Activated T-cell treated with anti-CD3 and anti-CD28 coated beads for 1 hour (primary cell): ENCODE measurements around the gene MST1.
"Not testable (repeated sequence)": the region's sequence is repeated elsewhere in the genome, so short reads cannot be mapped to it uniquely, and the experiment has no call there.

Source experiments
- DNase-seq: peaks from one replicate; pipeline ENCODE4 v3.0.0-alpha.2; 2020; ENCODE audit warnings: low read depth

Gene MST1

DNA sequence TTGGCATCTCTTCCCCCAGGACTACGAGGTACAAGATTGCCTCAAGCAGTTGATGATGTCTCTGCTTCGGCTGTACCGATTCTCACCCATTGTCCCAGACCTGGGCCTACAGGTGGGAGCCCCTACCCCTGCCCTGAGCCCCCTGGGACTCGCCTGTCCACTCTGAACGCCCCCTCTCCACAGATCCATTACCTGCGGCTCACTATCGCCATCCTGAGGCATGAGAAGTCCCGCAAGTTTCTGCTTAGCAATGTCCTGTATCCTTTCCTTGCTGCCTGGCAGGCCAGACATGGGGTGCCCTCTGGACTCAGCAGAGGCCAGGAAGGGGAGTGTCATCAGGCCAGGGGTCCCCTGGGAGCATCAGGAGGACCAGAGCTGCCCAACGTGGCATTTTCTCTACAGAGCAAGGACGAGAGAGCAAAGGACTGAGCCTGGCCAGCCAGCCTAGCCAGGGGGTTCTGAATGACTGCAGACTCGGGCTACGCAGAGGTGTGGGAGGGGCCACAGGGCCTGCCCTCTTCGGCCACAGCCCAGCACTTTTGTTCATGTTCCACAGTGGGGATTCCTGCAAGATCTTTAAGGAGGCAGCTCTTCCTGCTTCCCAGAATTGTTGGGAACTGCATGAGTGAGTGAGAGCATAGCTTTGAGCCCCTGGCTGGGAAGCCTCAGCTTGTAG lies 11.3 kb upstream of the MST1 start:
- DNase-seq, result no peak

DNA sequence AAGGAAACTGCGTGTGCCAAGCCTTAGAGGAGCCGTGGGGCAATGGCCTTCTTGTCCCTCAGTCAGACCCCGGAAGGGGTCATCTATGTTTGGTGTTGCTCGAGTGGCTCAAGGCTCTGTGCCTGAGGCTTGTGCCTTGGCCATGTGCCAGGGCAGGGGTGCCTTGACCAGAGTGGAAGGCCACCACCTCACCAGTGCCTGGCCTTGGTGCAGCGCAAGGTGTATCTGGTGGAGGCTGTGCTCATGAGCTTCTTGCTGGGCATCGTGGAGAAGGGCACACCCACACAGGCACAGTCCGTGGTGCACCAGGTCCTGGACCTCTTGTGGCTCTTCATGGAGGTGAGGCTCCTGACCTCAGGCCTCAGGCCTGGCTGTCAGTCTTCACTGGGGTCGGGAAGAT lies 10.7 kb upstream of the MST1 start:
- DNase-seq, result no peak

DNA sequence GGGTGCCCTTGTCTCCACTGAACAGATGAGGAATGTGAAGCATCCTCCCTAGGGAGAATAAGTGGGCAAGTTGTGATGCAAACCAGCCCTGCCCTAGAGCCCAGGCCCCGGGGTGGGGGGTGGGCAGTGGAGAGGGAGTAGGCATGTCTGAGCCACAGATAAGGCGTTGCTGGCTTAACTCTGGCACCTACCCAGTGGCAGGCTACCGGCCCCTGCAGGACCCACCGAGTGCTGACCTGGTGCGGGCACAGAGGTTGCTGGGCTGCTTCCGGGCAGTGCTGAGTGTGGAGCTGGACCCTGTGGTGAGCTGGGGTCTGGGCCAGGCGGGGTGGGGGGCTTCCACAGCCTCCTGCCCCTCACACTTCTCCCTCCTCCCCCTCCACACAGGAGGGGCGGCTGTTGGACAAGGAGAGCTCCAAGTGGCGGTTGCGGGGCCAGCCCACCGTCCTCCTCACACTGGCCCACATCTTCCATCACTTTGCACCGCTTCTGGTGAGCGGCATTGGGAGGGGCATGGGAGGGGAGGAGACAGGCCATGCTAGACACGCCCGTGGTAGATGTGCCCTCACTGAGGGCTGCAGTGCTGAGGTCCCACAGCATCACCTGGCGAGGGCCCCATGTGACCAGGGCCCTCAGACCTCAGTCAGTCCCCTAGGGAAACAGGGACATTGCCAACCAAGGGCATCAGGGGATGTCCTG lies 10.2 kb upstream of the MST1 start:
- DNase-seq, result no peak

DNA sequence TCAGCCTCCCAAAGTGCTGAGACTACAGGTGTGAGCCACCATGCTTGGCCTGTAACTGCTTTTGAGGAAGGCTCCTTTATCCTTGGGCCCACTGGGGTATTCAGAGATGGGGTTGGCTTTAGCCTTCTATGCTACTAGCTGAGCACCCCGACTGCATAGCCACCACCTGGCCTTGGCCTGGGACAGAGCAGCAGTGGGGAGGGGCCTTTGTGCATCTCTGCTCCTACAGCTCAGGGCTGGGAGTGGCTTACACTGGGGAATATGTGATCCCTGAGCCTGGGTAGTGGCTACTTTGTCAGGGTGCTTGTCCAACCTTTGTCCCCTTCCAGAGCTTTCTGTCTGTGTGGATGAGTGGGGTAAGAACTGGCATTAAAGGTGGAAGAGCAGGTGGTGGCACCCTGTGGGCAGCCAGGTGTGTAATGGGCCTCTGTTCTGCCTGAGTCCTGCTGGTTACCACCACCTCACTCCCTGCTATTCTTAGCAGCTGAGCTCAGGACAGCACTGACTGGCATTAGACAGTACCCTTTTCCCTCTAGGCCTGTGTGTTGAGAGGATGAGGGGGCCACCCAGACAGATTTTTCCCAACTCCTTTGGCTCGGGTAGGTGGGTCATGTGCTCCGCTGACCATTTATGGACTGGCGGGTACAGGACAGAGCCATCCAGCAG lies 6.2 kb upstream of the MST1 start:
- not testable (repeated sequence) for DNase-seq

DNA sequence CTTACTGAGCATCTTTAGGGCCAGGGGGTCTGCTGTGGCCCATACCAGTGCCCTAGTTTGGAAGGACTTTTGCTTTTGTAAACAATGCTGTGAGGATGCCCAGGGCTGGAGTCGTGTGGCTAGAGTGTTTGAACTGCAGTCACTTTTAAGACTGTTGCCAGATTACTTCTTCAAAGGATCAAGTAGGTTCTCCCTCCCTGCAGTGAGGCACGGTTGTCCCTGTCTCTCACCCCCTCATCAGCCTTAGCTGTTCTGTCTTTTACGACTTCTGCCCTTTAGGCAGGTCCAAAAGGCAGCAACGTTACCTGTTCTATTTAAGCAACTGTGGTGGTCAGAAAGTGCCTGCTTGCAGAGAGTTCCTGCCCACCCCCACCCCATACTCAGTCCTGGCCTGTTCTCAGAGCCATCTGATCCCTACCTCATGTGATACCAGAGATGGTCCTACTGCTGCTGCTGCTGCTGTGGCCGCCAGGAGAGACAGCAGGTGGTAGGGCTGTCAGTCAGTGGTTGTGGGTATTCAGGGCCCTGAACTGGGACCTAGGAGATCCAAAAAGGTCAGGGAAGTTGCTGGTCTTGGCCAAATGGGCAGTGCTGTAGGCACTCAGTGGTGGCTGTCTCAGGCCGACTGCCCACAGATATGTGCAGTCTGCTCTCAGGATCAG lies 5.3 kb upstream of the MST1 start:
- not testable (repeated sequence) for DNase-seq

DNA sequence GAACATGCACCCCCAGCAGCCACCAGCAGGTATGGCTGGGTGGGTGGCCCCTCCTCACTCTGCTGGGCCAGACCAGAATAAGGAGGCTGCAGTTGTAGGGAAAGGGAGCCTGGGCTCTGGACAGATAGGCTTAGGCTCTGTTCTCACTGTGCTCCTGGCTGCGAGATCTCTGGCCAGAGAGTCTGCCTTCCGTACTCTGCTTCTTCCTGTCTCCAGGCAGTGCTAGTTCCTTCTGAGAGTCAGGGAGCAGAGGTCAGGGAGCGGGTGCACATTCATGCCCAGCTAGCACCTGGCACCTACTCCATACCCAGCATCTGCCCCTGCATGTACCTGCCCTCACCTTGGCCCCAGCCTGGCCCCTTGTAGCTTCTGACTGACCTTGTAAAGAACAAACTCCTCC lies 2.2 kb upstream of the MST1 start:
- not testable (repeated sequence) for DNase-seq

DNA sequence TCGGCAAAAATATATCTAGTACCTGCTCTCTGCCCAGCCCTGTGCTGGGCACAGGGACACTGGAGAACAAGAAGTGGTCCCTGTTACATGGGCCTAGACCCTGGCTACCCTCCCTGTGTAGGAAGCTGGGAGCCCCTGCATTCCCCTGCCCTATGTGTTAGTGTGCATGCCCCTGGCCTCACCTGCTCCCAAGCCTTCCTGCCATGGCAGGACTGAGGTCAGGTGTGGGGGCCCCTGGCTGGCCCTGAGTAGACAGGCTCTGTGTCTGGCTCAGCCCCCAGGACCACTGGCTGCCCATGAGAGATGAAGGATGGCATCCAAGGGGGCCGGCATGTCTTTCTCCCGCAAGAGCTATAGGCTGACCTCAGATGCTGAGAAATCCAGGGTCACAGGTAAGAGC lies 1.6 kb upstream of the MST1 start:
- not testable (repeated sequence) for DNase-seq

DNA sequence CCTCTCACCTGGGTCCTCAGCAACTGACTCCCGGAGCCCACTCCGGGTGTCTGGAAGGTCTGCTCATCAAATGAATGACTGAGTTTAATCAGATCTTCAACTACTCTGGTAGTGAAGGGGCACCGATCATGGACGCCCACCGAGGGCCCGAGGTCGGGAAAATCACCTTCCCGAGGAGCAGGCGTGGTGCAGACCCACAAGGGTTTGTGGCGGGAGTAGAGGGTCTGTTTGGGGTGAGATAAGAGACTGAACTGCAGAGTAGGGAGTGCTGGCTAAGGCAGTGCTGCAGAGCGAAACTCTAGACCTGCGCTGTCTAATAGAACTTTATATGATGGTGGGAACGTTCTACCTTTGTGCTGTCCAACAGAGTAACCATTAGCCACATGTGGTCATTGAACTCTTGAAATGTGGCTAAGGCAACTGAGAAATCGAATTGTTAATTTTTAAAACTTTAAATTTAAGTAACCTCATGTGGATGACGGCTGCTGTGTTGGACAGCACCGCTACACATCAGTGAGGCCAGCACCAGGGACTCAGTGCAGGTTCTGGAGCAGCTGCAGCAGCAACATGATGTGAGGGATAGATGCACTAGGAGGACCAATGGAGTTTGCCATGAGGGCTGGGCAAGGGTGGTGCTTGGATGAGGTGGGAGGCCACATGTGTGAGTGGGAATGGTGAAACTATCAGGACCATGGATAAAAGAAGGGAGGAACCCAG lies 792 bp upstream of the MST1 start:
- DNase-seq, result not testable (repeated sequence)

DNA sequence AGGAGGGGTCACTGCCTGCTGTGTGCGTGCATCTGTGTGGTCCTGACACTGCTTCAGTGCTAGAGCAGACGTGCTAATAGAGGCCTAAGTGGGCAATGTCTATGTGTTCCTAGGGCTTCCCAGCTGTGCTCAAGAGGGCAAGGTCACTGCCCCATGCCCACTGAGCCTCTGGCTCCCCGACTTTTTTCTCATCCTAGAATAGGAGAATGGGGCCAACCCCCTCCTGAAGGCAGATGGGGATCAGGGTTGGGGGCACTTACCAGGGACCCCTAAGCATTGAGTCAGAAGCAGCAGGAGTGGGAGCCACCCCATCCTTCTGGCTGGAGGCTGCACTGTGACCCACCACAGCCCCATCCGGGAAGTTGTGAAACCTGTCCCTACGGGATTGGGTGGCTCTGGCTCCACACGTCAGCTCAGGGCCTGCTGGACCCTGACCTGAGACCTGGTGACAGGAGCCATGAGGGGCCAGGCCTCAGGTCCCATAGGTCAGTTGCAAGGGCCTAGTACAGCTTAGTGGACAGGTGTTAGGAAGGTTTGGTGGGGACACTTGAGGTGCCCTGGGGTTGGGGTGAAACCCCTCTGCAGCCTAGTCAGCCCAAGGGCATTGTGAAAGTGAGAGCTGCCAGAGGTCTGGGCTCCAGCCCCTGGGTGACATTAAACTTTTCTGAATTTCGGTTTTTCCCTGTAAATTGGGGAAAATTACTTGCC lies 782 bp downstream of the MST1 start:
- not testable (repeated sequence) for DNase-seq

DNA sequence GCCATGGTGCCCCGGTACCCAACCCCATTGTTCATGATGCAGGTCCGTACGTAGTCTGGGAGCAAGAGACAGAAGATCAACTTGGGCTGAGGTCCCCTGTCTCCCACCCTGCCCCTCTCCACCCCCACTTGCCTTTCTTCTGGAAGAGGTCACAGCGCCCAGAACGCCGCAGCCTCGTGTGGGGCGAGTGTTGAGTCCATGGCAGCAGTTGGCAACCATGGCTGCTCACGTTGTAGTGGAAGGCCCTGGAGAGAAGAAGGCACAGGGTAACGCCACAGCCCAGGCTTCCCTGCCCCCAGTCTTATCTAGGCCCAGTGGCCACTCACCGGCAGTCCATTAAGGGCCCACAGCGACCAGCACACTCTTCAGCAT lies 1.9 kb downstream of the MST1 start:
- not testable (repeated sequence) for DNase-seq

DNA sequence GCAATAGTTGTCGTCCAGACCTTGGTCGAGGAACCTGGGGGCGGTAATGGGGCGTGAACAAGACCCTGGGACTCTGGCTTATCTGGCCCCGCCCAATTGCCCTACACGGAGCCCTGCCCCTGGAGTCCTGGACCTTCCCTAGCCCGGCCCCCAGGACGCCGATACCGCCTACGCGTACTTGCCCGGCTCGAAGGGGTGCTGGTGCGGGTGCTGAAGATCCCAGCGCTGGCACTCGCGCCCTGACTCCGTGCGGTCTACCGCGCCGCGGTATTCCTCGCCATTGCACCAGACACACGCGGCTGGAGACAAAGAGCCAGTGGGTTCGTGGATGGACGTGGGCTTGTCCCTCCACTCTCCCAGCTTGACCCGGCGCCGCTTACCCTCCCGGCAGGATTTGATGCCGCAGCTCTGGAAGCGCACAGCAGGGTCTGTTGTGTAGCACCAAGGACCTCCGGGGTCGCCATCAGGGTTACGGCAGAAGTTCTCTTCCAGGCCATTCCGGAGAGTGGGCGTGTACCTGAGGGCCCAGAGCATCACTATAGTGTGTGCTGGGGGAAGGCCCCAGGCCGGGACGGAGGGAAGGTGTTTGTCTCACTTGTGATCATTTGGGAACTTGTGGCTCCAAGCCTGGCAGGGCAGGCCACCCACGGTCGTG lies 2.4 kb downstream of the MST1 start:
- not testable (repeated sequence) for DNase-seq

DNA sequence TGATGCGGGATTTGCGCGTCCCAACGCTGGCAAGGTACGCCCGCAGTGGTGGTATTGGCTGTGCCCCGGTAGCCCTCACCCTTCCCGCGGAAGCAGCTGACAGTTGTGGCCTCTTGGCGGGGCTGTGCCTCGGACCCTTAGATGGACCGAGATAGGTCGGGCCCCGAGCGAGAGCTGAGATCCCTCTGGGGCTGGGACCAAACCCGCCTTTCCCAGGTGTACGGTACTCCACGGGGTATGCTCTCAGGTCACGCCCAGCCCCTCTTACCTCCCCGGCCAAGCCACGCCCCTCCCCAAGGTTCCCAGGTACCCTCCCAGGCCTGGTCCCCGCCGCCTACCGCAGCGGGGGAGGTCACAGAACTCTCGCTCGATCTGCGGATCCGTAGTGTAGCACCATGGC lies 2.9 kb downstream of the MST1 start:
- DNase-seq, result not testable (repeated sequence)

DNA sequence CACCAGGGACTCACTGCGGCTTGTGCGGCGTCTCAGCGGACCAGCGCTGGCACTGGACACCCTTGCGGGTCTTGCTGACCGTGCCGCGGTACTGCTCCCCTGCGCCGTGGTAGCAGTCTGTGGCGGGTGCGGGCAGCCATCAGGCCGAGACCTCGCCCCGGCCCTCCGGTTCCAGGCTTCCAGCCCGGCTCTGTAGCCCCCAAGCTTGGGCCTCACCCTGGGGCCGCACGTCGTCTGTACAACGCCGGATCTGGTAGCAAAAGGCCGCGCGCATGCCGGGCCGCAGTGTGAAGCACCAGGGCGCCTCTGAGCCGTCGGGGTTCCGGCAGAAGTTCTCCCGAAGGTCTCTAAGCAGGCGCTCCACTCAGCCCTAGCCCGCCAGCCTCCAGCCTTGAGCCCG lies 3.4 kb downstream of the MST1 start:
- not testable (repeated sequence) for DNase-seq

DNA sequence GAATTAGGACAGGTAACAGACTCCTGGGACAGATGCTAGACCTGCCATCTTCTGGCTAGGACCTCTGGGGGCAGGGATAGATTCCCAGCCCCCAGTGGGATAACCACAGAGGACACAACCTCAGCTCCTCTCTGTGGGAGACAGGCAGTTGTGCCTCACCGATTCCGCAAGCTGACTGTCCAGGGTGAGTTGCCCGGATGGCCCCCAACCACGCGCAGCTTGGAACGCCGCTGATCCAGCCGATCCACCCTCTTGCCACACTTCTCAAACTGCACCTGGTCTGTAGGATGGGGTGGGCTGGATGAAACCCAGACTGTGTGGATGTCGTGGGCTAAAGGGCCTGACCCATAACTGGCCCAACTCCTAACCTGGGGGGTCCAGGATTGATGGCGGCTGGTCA lies 4.2 kb downstream of the MST1 start:
- not testable (repeated sequence) for DNase-seq

DNA sequence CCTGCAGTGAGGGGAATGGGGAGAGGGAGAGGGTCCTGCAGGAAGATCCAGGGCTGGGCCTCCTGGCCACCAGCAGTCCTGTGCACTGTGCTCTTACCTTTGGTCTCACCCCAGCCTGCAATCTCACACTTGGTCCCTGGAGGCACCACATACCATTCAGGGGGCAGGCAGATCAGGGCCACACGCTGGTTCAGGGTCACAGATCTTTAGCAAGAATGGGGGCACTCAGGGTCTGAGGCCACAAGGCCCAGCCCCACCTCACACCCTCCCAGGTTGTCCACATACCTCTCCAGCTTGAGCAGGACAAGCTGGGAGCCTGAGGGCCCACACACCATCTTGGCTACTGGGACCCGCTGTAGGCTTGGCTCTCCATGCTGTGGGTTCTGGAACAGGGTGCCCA lies 4.8 kb downstream of the MST1 start:
- not testable (repeated sequence) for DNase-seq

DNA sequence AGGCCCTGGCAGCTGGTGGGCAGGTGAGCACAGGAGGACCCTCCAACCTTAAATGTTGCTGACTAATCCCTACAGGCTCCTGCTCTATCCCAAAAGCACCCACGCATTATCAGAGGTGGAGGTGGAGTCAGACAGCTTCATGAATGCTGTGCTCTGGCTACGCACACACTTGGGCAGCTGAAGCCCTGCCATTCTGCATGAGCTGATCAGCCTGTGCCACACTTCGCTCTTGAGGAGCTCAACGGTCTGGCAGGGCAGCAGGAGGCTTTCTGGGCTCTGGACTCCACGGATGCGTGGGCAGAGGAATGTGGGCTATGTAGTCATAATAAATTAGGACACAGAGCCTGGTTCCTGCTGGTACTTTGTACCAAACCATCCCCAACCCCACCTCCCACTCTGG lies 6.1 kb downstream of the MST1 start:
- DNase-seq, result no peak

DNA sequence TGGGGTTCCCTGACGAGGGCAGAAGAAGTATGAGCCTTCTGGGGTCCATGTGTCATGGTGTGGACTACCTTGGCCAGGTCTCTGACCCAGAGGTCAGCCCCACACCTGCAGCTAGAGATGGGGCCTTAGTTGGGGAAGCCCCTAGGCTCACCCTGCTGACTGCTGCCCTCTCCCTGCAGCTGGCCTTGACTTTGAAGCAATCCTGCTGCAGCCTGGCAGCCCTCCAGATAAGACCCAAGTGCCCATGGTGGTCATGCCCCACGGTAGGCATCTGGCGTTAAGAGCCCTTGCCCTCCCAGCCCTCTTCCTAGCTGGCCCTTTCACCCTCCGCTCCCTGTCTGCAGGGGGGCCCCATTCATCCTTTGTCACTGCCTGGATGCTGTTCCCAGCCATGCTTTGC lies 7.7 kb downstream of the MST1 start:
- no peak for DNase-seq

DNA sequence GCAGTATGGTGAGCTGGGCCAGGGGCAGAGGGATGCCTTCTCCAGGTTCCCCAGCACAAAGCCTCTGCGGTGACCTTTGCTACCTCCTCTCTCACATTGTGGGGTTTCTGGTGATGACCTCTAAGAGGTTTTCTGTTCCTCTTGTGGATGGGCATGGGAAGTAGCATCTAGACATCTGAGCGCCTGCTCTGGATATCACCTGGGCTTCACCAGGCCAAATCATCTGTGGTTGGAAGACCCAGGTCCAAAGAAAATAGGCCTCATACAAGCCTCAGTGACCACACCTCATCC lies 8.1 kb downstream of the MST1 start:
- no peak for DNase-seq

DNA sequence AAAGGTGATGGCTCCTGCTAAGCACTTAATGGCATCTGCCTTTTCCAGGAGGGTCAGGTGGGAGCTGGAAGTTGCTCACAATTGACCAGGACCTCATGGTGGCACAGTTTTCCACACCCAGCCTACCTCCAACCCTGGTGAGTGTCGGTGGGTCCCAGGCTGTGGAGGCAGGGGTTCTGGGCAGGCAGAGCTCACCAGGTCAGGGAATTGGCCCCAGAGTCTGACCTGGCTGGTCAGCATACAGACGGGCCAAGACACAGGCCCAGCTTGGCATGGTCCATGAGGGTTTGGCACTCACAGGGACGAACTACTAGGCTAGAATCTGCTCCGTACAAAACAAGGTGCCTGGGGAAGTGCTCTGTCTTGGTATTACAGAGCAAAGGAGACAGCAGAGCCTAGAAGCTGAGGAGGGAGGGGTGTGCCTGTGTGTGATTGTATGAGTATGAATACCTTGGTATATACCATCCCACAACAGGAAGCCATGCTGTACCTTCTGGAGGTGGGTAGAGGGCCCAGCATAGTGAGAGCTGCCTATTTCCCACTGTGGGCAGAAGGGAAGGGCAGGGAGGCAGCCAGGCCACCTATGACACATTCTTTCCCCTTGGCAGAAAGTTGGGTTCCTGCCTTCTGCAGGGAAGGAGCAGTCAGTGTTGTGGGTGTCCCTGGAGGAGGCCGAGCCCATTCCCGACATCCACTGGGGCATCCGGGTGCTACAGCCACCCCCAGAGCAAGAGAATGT lies 8.6 kb downstream of the MST1 start:
- DNase-seq, result no peak

DNA sequence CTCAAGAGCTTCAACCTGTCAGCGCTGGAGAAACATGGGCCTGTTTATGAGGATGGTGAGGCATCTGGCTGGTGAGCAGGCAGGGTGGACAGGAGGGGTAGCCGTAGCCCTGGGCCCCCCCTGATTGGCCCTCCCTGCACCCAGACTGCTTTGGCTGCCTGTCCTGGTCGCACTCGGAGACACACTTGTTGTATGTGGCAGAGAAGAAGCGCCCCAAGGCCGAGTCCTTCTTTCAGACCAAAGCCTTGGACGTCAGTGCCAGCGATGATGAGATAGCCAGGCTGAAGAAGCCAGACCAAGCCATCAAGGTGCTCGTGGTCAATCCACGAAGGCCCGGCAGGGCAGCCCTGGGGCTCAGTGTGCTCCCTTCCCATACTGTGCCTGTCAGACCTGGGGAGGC lies 13.4 kb downstream of the MST1 start:
- DNase-seq, result no peak
